Heart left ventricle (tissue), 13 donors: ENCODE data around the gene FAM184A.
"Not testable (repeated sequence)": the region's sequence is repeated elsewhere in the genome, so short reads cannot be mapped to it uniquely, and the experiment has no call there.

Experiments
- POLR2A ChIP-seq, 2 donors: fragments of 450-650 bp; IDR thresholded peaks; one replicate each; pipeline ENCODE4 v1.6.1; 2017; ENCODE audit warnings: antibody characterized with exemption in 2 of 2, mild to moderate bottlenecking in 2 of 2, moderate library complexity in 2 of 2
- TF ChIP-seq, protein P1 (sequence below), 12 donors: fragments of 200-600 bp; sonication (generic) in 4 of 12; IDR thresholded peaks; one replicate each; pipeline versions ENCODE4 v1.5.0 to v1.8.0; 2018 to 2022; ENCODE audit warnings: antibody characterized with exemption in 12 of 12, mild to moderate bottlenecking in 5 of 12
- donor health status: ischemic (EF 13 %, LVEDD 7.1; RV severe dilation, severe dysfunction).
- donor health status: DM: no; HTN: yes; CAD: no.
- donor health status: DM: no; HTN: no; CAD: no.
- donor health status: ischemic (EF 25% LVEDD 6.9; RV normal size, moderate dysfunction).
- donor health status: ischemic (EF 25% LVEDD 5.7; RV mildly dilated, moderate dysfunction).
- donor health status: ischemic (EF 35%, LVEDD 5.7; RV mildly dilated, moderate dysfunction).
- donor health status: nonischemic (EF 11% LVEDD 7.7; RV severe dilation, severe dysfunction).
- donor health status: DM: yes; HTN: yes; CAD: no.
- donor health status: PGD.
- donor health status: ischemic (EF 29% LVEDD 5.4; RV normal size, mild dysfunction).
- donor health status: nonischemic (EF 23%, LVEDD 6.1; RV moderate dilation, normal function).

DNA sequence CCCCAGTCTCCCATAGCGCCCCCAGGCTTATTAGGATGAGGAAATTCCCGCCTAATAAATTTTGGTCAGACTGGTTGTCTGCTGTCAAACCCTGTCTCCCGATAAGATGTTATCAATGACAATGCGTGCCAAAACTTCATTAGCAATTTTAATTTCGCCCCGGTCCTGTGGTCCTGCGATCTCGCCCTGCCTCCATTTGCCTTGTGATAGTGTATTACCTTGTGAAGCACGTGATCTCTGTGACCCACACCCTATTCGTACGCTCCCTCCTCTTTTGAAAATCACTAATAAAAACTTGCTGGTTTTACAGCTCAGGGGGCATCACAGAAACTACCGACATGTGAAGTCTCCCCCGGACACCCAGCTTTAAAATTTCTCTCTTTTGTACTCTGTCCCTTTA, 40.6 kb upstream of the FAM184A start:
- TF ChIP-seq POLR2A (IDR thresholded peaks at IDR 0.05): not testable (repeated sequence)
- TF ChIP-seq, protein P1, sequence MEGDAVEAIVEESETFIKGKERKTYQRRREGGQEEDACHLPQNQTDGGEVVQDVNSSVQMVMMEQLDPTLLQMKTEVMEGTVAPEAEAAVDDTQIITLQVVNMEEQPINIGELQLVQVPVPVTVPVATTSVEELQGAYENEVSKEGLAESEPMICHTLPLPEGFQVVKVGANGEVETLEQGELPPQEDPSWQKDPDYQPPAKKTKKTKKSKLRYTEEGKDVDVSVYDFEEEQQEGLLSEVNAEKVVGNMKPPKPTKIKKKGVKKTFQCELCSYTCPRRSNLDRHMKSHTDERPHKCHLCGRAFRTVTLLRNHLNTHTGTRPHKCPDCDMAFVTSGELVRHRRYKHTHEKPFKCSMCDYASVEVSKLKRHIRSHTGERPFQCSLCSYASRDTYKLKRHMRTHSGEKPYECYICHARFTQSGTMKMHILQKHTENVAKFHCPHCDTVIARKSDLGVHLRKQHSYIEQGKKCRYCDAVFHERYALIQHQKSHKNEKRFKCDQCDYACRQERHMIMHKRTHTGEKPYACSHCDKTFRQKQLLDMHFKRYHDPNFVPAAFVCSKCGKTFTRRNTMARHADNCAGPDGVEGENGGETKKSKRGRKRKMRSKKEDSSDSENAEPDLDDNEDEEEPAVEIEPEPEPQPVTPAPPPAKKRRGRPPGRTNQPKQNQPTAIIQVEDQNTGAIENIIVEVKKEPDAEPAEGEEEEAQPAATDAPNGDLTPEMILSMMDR (IDR thresholded peaks at IDR 0.05): not testable (repeated sequence)
